H9 (cell line): ENCODE measurements around the gene XIRP1. TPM values are rescaled to one million over a fixed set of nuclear protein-coding genes. Genes with fewer than 3 reads are reported as not detected.

Experiments used
- DNase-seq: peaks from one replicate; pipeline ENCODE4 v3.0.0-alpha.2; 2017
- H2AFZ ChIP-seq: one replicate; pipeline ENCODE4 v1.6.1; 2013; ENCODE audit warnings: mild to moderate bottlenecking, low read length, control low read depth, moderate library complexity
- H2AK5ac ChIP-seq: 2 replicates; pipeline ENCODE4 v1.6.1; 2013; ENCODE audit warnings: low read length, control low read depth, mixed read lengths; ENCODE audit not compliant: insufficient read length
- H2BK120ac ChIP-seq: one replicate; pipeline ENCODE4 v1.6.1; 2013; ENCODE audit warnings: low read depth, mild to moderate bottlenecking, low read length, control low read depth, inconsistent platforms; ENCODE audit not compliant: poor library complexity, severe bottlenecking
- H2BK12ac ChIP-seq: 2 replicates; pipeline ENCODE4 v1.6.1; 2013; ENCODE audit warnings: low read length, control low read depth, mixed read lengths, low read depth; ENCODE audit not compliant: insufficient read length
- H2BK15ac ChIP-seq: 2 replicates; pipeline ENCODE4 v1.6.1; 2013; ENCODE audit warnings: low read depth, low read length, control low read depth
- H2BK20ac ChIP-seq: one replicate; pipeline ENCODE4 v1.6.1; 2013; ENCODE audit warnings: low read depth, mild to moderate bottlenecking, low read length, control low read depth, inconsistent platforms; ENCODE audit not compliant: poor library complexity, severe bottlenecking
- H2BK5ac ChIP-seq: 2 replicates; pipeline ENCODE4 v1.6.1; 2013; ENCODE audit warnings: low read length, control low read depth, mixed read lengths; ENCODE audit not compliant: insufficient read length
- H3K14ac ChIP-seq: 2 replicates; pipeline ENCODE4 v1.6.1; 2013; ENCODE audit warnings: low read length, control low read depth; ENCODE audit not compliant: insufficient read depth
- H3K18ac ChIP-seq: 2 replicates; pipeline ENCODE4 v1.6.1; 2013; ENCODE audit warnings: low read depth, mild to moderate bottlenecking, mixed read lengths, low read length, control low read depth; ENCODE audit not compliant: insufficient read length
- H3K23ac ChIP-seq: 2 replicates; pipeline ENCODE4 v1.6.1; 2013; ENCODE audit warnings: low read length, control low read depth, mixed read lengths, low read depth; ENCODE audit not compliant: insufficient read length
- H3K23me2 ChIP-seq: 2 replicates; pipeline ENCODE4 v1.6.1; 2013; ENCODE audit warnings: low read depth, mild to moderate bottlenecking, mixed read lengths, low read length, control low read depth; ENCODE audit not compliant: insufficient read length, poor library complexity, severe bottlenecking
- H3K27ac ChIP-seq: 2 replicates; pipeline ENCODE4 v1.5.1; 2013; ENCODE audit warnings: low read length, control low read depth, mixed read lengths, low read depth; ENCODE audit not compliant: insufficient read length
- H3K27me3 ChIP-seq: 2 replicates; pipeline ENCODE4 v1.6.1; 2013; ENCODE audit warnings: low read length, control low read depth, inconsistent platforms; ENCODE audit not compliant: insufficient read depth
- H3K4ac ChIP-seq: 2 replicates; pipeline ENCODE4 v1.6.1; 2013; ENCODE audit warnings: low read depth, mild to moderate bottlenecking, control low read depth, inconsistent platforms, low read length, moderate library complexity
- H3K4me1 ChIP-seq: 2 replicates; pipeline ENCODE4 v1.6.1; 2013; ENCODE audit warnings: low read length, control low read depth, inconsistent platforms; ENCODE audit not compliant: insufficient read depth
- H3K4me2 ChIP-seq: 2 replicates; pipeline ENCODE4 v1.6.1; 2013; ENCODE audit warnings: low read length, control low read depth, mixed read lengths; ENCODE audit not compliant: insufficient read length, insufficient read depth
- H3K56ac ChIP-seq: 2 replicates; pipeline ENCODE4 v1.6.1; 2013; ENCODE audit warnings: low read depth, mild to moderate bottlenecking, mixed read lengths, low read length, control low read depth; ENCODE audit not compliant: insufficient read length
- H3K79me1 ChIP-seq: 2 replicates; pipeline ENCODE4 v1.6.1; 2013; ENCODE audit warnings: low read depth, mild to moderate bottlenecking, moderate library complexity, low read length, control low read depth, inconsistent platforms; ENCODE audit not compliant: insufficient read depth, poor library complexity, severe bottlenecking
- H3K79me2 ChIP-seq: 2 replicates; pipeline ENCODE4 v1.6.1; 2013; ENCODE audit warnings: low read length, control low read depth, inconsistent platforms; ENCODE audit not compliant: insufficient read depth
- H3K9ac ChIP-seq: 2 replicates; pipeline ENCODE4 v1.6.1; 2013; ENCODE audit warnings: low read length, control low read depth, mixed read lengths; ENCODE audit not compliant: insufficient read length; ENCODE audit errors: extremely low read depth
- H3K9me3 ChIP-seq: one replicate; pipeline ENCODE4 v1.6.1; 2013; ENCODE audit warnings: low read depth, low read length, inconsistent platforms; ENCODE audit not compliant: control insufficient read depth
- H3T11ph ChIP-seq: one replicate; pipeline ENCODE4 v1.6.1; 2013; ENCODE audit warnings: mild to moderate bottlenecking, low read length, control low read depth, inconsistent platforms
- H4K20me1 ChIP-seq: one replicate; pipeline ENCODE4 v1.6.1; 2013; ENCODE audit not compliant: control insufficient read depth, insufficient read length, insufficient read depth
- H4K5ac ChIP-seq: 2 replicates; pipeline ENCODE4 v1.6.1; 2013; ENCODE audit warnings: low read depth, mild to moderate bottlenecking, mixed read lengths, low read length, control low read depth; ENCODE audit not compliant: insufficient read length
- H4K8ac ChIP-seq: replicated peaks from 2 replicates; pipeline ENCODE4 v1.6.1; 2013; ENCODE audit warnings: low read length, control low read depth, mixed read lengths, low read depth; ENCODE audit not compliant: insufficient read length
- H4K91ac ChIP-seq: 2 replicates; pipeline ENCODE4 v1.6.1; 2013; ENCODE audit warnings: low read depth, mild to moderate bottlenecking, moderate library complexity, mixed read lengths, low read length, control low read depth; ENCODE audit not compliant: insufficient read length
- H3K27ac Mint-ChIP-seq, 3 experiments: 2 replicates in 2 of 3; 3 replicates in 1 of 3; pipeline ENCODE4 v1.8.0; 2020 to 2021; ENCODE audit warnings: mixed read lengths in 3 of 3, mild to moderate bottlenecking in 1 of 3, moderate library complexity in 1 of 3
- H3K27me3 Mint-ChIP-seq: 2 replicates; pipeline ENCODE4 v1.8.0; 2021; ENCODE audit warnings: low read depth, mild to moderate bottlenecking, moderate library complexity, mixed read lengths
- H3K36me3 Mint-ChIP-seq, 3 experiments: 2 replicates in 2 of 3; 3 replicates in 1 of 3; pipeline ENCODE4 v1.8.0; 2020 to 2021; ENCODE audit warnings: low read depth in 3 of 3, mixed read lengths in 3 of 3; ENCODE audit not compliant: insufficient read depth in 1 of 3
- H3K4me1 Mint-ChIP-seq, 2 experiments: 2 replicates each; pipeline ENCODE4 v1.8.0; 2020; ENCODE audit warnings: mixed read lengths in 2 of 2
- H3K4me3 Mint-ChIP-seq, 2 experiments: 2 replicates in 1 of 2; 3 replicates in 1 of 2; pipeline ENCODE4 v1.8.0; 2020 to 2021; ENCODE audit warnings: mild to moderate bottlenecking in 2 of 2, mixed read lengths in 2 of 2, moderate library complexity in 1 of 2
- H3K9me3 Mint-ChIP-seq, 2 experiments: 2 replicates in 1 of 2; 3 replicates in 1 of 2; pipeline ENCODE4 v1.8.0; 2020; ENCODE audit warnings: mild to moderate bottlenecking in 2 of 2, mixed read lengths in 2 of 2, moderate library complexity in 1 of 2
- WGBS: extraction: QIAGEN DNeasy Blood & Tissue Kit; methylation state at CpG from one replicate; pipeline ENCODE4 v1.1.7; 2013; ENCODE audit warnings: missing lambda C conversion rate, low lambda C conversion rate, mixed read lengths; ENCODE audit not compliant: insufficient read length; ENCODE audit errors: extremely low coverage; 5-methylcytosine and 5-hydroxymethylcytosine counted together
- total RNA-seq: library from RNA; stranded (reverse); gene quantifications from 2 replicates; pipeline ENCODE4 v1.2.1, GENCODE V29; 2021
- TF ChIP-seq, protein P1 (sequence below): fragments of 200-600 bp; sonication (generic); conservative IDR thresholded peaks from 3 replicates; pipeline ENCODE4 v1.8.0; 2021; ENCODE audit warnings: antibody characterized with exemption, mild to moderate bottlenecking

Gene XIRP1
- total RNA-seq, 1 experiment from 2014 or later = not detected

GRCh38 chr3:39134305-39134704 lies 58.1 kb downstream of the XIRP1 start:
- Mint-ChIP-seq H3K9me3 (no peaks in the 10 kb centered on the region), H3K4me1 (peaks cover 2 to 5% of the 10 kb centered on the region in 2 experiments; a peak in 1 of 4 replicates), H3K27me3 (no peaks in the 10 kb centered on the region), H3K36me3 (no peaks in the 10 kb centered on the region), H3K27ac (no peak overlapping the region), H3K4me3 (no peak overlapping the region)
- Histone ChIP-seq H2AFZ (no peak overlapping the region), H3K23me2 (no peaks in the 10 kb centered on the region), H3K4me2 (no peak overlapping the region), H3K9ac (no peak overlapping the region), H3T11ph (no peak overlapping the region), H2BK5ac (no peak overlapping the region), H2BK15ac (no peak overlapping the region), H2BK20ac (no peak overlapping the region), H4K20me1 (no peaks in the 10 kb centered on the region), H2AK5ac (no peak overlapping the region), H4K5ac (no peak overlapping the region), H3K4me1 (no peaks in the 10 kb centered on the region), H3K79me1 (no peaks in the 10 kb centered on the region), H4K8ac (no peak overlapping the region), H2BK120ac (no peak overlapping the region), H4K91ac (no peak overlapping the region), H3K23ac (no peak overlapping the region), H3K56ac (no peak overlapping the region), H3K18ac (no peak overlapping the region), H3K79me2 (no peaks in the 10 kb centered on the region), H3K27me3 (no peaks in the 10 kb centered on the region), H3K27ac (no peak overlapping the region), H3K9me3 (no peaks in the 10 kb centered on the region), H3K4ac (no peak overlapping the region), H3K14ac (no peak overlapping the region; the same call in 1 of the 2 replicates), H2BK12ac (no peak overlapping the region)
- WGBS = no CpG with 5 or more reads among the region's 7 CpGs
- TF ChIP-seq, protein P1, sequence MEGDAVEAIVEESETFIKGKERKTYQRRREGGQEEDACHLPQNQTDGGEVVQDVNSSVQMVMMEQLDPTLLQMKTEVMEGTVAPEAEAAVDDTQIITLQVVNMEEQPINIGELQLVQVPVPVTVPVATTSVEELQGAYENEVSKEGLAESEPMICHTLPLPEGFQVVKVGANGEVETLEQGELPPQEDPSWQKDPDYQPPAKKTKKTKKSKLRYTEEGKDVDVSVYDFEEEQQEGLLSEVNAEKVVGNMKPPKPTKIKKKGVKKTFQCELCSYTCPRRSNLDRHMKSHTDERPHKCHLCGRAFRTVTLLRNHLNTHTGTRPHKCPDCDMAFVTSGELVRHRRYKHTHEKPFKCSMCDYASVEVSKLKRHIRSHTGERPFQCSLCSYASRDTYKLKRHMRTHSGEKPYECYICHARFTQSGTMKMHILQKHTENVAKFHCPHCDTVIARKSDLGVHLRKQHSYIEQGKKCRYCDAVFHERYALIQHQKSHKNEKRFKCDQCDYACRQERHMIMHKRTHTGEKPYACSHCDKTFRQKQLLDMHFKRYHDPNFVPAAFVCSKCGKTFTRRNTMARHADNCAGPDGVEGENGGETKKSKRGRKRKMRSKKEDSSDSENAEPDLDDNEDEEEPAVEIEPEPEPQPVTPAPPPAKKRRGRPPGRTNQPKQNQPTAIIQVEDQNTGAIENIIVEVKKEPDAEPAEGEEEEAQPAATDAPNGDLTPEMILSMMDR = no peak
- DNase-seq = no peak
